Stimulated activated CD4-positive, alpha-beta T cell treated with anti-CD3 and anti-CD28 coated beads, TNF-alpha, amount 100 ng/mL, for 48 hours (primary cell): Measurements from ENCODE around the gene CDKL4.
"Not testable (repeated sequence)": the region's sequence is repeated elsewhere in the genome, so short reads cannot be mapped to it uniquely, and the experiment has no call there.

Experiments
- DNase-seq, 3 donors: peaks; one replicate each; pipeline ENCODE4 v3.0.0-alpha.2; 2020; ENCODE audit warnings: low read depth in 3 of 3

Gene CDKL4

GRCh38 chr2:39179974-39180960 is 63.5 kb downstream of the CDKL4 start:
- DNase-seq = no peak

GRCh38 chr2:39178756-39179155 is 65.0 kb downstream of the CDKL4 start:
- DNase-seq = no peak

GRCh38 chr2:39176997-39177396 is 66.8 kb downstream of the CDKL4 start:
- DNase-seq = no peak

GRCh38 chr2:39175026-39175812 is 68.6 kb downstream of the CDKL4 start:
- no peak for DNase-seq

GRCh38 chr2:39174022-39174421 is 69.7 kb downstream of the CDKL4 start:
- no peak for DNase-seq

DNA sequence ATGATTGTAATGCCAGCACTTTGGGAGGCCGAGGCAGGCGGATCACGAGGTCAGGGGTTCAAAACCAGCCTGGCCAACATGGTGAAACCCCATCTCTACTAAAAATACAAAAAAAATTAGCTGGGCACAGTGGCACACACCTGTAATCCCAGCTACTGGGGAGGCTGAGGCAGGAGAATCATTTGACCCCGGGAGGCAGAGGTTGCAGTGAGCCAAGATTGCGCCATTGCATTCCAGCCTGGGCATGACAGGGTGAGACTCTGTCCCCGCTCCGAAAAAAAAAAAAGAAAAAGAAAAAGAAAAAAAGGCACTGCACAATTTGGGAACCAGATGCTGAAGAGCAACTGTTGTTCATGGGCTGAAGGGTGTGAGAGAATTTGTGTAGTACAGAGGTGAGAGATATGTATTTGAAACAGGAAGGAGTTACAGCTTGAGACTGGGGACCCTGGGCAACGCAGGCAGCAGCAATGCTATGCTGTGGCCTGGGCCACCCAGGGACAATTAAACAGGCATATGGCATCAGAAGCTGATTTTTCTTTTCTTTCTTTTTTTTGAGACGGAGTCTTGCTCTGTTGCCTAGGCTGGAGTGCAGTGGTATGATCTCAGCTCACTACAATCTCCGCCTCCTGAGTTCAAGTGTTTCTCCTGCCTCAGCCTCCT is 71.6 kb downstream of the CDKL4 start:
- DNase-seq = not testable (repeated sequence)

GRCh38 chr2:39171621-39172020 is 72.1 kb downstream of the CDKL4 start:
- DNase-seq = no peak

DNA sequence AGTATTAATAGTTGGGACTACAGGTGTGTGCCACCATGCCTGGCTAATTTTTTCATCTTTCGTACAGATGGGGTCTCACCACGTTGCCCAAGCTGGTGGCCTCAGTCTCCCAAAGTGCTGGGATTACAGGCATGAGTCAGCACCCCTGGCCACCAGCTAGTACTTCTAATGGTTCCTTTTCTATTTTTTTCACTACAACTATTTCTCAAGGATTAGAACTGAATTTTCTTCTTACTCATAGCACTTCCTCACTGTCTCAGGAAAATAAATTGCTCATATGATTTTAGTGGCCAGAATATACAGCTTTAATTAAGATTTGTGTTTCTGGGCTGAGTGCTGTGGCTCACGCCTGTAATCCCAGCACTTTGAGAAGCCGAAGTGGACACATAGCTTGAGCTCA is 79.7 kb downstream of the CDKL4 start:
- no peak for DNase-seq

DNA sequence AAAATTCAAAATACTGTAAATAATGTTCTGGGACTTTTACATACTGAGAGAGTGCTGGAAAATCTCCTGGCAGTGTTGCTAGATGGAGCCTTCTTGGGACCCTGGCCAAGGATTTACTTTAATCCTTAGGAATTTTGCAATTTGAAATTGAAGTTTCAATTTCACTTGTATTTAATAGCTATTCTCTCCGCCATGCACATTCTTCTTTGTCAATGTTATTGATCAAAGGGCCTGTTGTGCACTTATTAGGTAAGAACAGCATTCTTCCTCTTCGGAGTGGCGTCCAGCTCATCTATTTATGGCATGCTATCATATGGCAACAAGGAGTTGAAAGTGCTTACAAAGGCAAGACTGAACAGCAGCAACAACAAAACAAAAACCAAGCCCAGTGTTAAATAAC is 82.8 kb downstream of the CDKL4 start:
- DNase-seq = no peak

- no peak for DNase-seq
Observed at GRCh38 chr2:39159283-39159682, 84.5 kb downstream of the CDKL4 start.

- no peak for DNase-seq
Observed at GRCh38 chr2:39158351-39158750, 85.4 kb downstream of the CDKL4 start.

DNA sequence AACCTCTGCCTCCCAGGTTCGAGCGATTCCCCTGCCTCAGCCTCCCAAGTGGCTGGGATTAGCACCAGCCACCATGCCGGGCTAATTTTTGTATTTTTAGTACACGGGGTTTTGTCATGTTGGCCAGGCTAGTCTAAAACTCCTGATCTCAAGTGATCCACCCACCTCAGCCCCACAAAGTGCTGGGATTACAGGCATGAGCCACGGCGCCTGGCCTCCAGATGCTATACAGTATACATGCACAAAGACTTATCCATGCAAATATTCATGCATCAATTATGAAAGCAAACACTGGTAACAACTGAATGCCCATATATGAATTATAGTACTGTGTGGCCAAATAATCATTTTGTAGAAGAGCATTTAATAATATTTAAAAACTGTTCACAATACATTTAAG is 86.9 kb downstream of the CDKL4 start:
- DNase-seq = no peak

- no peak for DNase-seq
Observed at GRCh38 chr2:39156107-39156506, 87.7 kb downstream of the CDKL4 start.

DNA sequence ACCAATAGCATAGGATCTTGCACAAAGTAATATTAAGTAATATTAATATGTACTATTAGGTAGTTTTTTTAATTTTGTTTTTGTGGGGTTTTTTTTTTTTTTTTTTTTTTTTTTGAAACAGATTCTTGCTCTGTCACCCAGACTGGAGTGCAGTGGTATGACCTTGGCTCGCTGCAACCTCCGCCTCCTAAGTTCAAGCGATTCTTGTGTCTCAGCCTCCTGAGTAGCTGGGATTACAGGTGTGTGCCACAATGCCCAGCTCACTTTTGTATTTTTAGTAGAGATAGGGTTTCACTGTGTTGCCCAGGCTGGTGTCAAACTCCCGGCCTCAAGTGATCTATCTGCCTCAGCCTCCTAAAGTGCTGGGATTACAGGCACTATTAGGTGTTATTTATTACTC is 88.2 kb downstream of the CDKL4 start:
- not testable (repeated sequence) for DNase-seq

DNA sequence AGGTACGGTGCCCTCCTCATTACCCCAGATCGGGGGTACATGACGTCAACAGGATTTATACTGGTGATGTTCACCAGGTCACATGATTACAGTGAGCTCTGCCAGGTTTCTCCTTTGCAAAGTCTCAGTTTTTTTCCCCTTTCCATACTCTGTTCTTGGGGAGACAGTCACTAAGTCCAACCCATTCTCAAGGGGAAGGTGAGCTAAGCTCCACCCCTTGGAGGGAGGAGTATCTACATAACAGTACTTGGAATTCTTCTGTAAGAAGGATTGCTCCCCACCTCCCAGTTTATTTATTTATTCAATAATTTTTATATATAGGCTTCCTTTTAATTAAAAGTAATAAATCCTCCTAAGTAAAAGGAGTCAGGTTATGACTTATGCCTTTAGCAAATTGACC is 88.8 kb downstream of the CDKL4 start:
- no peak for DNase-seq

DNA sequence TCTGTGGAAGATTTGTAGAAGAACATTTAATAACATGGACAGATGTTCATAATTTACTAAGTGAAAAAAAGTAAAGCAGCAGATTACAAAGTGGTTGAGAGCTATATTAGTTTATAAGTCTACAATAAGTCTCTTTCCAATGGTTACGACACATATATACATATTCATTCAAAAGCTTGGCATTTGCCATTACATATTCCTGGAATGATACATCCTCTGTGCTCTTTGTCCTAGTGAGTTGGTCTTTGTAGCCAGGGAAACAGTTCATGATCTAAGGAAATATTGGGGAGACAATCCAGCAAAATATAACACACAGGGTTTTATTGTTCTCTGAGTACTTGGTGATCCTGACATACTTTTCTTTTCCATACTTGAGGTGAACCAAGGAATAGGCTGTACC is 90.5 kb downstream of the CDKL4 start:
- no peak for DNase-seq

- DNase-seq = no peak
Observed at GRCh38 chr2:39152504-39152903, 91.3 kb downstream of the CDKL4 start.

DNA sequence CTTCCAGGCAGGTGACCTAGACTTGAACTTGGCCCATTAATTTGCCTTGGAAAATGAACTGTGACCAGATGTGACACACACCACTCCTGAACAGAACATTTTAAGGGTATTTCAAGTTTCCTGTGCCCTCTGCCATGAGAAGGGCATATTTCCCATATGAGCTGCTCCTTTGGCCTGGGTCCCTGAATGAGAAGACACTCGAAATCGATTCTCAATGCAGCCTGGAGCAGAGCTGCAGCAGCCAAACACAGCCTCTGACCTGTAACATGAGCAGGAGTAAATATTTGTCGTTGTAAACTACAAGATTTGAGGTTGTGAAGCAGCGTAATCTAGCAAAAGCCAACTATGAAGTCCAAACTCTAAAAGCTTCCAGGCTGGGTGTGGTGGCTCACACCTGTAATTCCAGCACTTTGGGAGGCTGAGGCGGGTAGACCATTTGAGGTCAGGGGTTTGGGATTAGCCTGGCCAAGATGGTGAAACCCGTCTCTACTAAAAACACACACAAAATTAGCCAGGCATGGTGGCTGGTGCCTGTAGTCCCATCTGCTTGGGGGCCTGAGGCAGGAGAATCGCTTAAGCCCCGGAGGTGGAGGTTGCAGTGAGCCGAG is 92.8 kb downstream of the CDKL4 start:
- no peak for DNase-seq

DNA sequence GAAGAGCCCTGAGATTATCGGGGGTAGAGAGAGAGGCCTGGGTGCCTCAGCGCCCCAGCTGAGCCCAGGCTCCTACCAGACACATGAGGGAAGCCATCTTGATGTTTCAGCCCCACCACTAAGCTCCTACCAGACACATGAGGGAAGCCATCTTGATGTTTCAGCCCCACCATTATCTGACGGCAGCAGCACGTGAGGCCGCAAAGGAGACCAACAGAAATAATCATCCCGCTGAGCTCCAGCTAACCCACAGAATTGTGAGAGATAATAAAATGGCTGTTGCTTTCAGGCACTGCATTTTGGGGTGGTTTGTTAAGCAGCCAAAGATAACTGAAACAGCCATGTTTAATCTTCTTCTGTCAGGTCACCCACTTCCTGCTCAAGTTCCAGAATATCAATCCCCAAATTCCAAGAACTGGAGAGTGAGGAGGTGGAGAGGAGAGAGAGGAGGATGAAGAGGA is 93.6 kb downstream of the CDKL4 start:
- no peak for DNase-seq

GRCh38 chr2:39146630-39147029 is 97.1 kb downstream of the CDKL4 start:
- no peak for DNase-seq

GRCh38 chr2:39145906-39146421 is 97.8 kb downstream of the CDKL4 start:
- no peak for DNase-seq

GRCh38 chr2:39144416-39144815 is 99.4 kb downstream of the CDKL4 start:
- no peak for DNase-seq
